ENCODE measurements around the gene KIAA0232. TPM values are rescaled to one million over a fixed set of nuclear protein-coding genes. Genes with fewer than 3 reads are reported as not detected.
A peak's percentile ranks its signal among the peaks of the same experiment; 100 is the strongest.

KIAA0232 gene
- total and polyA plus RNA-seq, 9 of the 15 experiments (the other 6 are each of a cell fraction or from before 2014, with no cell fraction given) = 3.5 to 17.4 (median 13.0) TPM

DNA sequence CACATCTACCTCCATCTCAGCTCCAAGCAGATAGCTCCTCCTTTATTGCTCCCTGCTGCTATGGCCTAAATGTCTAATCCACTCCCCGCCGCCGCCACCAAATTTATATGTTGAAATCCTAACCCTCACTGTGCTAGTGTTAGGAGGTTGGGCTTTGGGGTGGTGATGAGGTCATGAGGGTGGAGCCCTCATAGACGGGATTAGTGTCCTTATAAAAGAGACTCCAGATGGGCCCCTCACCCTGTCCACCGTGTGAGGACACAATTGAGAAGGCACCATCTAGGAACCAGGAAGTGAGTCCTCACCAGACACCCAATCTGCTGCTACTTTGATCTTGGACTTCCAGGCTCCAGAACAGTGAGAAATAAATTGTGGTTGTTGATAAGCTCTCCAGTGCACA lies 113.5 kb downstream of the KIAA0232 start (continued):
- TF ChIP-seq SIX5 (IDR thresholded peaks at IDR 0.05; ENCODE audit: borderline replicate concordance in 1 of 2, insufficient read depth in 1 of 2, low read depth in 1 of 2, low read length in 2 of 2) = no peak
- no peak for TF ChIP-seq BCL6 (CRISPR knock-in tag; IDR thresholded peaks at IDR 0.05)
- TF ChIP-seq CEBPB (tag; IDR thresholded peaks at IDR 0.05) = 0 out of 2 replicates have a peak, but pooled peaks have one; percentile 25
- TF ChIP-seq RBFOX2 (IDR thresholded peaks at IDR 0.05; ENCODE audit: low read depth, low read length) = 0 out of 2 replicates have a peak, but pooled peaks have one; percentile 15
- TF ChIP-seq, protein P1, sequence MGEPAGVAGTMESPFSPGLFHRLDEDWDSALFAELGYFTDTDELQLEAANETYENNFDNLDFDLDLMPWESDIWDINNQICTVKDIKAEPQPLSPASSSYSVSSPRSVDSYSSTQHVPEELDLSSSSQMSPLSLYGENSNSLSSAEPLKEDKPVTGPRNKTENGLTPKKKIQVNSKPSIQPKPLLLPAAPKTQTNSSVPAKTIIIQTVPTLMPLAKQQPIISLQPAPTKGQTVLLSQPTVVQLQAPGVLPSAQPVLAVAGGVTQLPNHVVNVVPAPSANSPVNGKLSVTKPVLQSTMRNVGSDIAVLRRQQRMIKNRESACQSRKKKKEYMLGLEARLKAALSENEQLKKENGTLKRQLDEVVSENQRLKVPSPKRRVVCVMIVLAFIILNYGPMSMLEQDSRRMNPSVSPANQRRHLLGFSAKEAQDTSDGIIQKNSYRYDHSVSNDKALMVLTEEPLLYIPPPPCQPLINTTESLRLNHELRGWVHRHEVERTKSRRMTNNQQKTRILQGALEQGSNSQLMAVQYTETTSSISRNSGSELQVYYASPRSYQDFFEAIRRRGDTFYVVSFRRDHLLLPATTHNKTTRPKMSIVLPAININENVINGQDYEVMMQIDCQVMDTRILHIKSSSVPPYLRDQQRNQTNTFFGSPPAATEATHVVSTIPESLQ (CRISPR knock-in tag; IDR thresholded peaks at IDR 0.05) = no peak
- TF ChIP-seq, protein P2, sequence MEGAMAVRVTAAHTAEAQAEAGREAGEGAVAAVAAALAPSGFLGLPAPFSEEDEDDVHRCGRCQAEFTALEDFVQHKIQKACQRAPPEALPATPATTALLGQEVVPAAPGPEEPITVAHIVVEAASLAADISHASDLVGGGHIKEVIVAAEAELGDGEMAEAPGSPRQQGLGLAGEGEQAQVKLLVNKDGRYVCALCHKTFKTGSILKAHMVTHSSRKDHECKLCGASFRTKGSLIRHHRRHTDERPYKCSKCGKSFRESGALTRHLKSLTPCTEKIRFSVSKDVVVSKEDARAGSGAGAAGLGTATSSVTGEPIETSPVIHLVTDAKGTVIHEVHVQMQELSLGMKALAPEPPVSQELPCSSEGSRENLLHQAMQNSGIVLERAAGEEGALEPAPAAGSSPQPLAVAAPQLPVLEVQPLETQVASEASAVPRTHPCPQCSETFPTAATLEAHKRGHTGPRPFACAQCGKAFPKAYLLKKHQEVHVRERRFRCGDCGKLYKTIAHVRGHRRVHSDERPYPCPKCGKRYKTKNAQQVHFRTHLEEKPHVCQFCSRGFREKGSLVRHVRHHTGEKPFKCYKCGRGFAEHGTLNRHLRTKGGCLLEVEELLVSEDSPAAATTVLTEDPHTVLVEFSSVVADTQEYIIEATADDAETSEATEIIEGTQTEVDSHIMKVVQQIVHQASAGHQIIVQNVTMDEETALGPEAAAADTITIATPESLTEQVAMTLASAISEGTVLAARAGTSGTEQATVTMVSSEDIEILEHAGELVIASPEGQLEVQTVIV (CRISPR knock-in tag; IDR thresholded peaks at IDR 0.05; ENCODE audit: borderline replicate concordance) = no peak
- peak; percentile 67; the same call in 1 of the 2 replicates for TF ChIP-seq ATF7 (IDR thresholded peaks at IDR 0.05)
- TF ChIP-seq, protein P3, sequence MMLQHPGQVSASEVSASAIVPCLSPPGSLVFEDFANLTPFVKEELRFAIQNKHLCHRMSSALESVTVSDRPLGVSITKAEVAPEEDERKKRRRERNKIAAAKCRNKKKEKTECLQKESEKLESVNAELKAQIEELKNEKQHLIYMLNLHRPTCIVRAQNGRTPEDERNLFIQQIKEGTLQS (IDR thresholded peaks at IDR 0.05) = peak; percentile 57
- TF ChIP-seq, protein P3 (CRISPR knock-in tag; conservative IDR thresholded peaks at IDR 0.05) = no peak
- 0 out of 2 replicates have a peak, but pooled peaks have one; percentile 47 for TF ChIP-seq CBFB (CRISPR knock-in tag; IDR thresholded peaks at IDR 0.05)

Measured in K562 (cell line).